ENCODE data around the gene AHRR.

Gene AHRR

GRCh38 chr5:478369-478981 lies 157.0 kb downstream of the AHRR start:
- Histone ChIP-seq H3K9me3 (ENCODE audit: control insufficient read depth, low read length) (no peaks in the 10 kb centered on the region), H3K9ac (no peak overlapping the region), H3K4me2 (ENCODE audit: low read length) (no peak overlapping the region), H2AFZ (no peak overlapping the region), H3K36me3 (ENCODE audit: control insufficient read depth, insufficient read depth, low read length) (no peaks in the 10 kb centered on the region), H3K4me1 (peaks cover 4% of the 10 kb centered on the region), H3K27me3 (ENCODE audit: control insufficient read depth, insufficient read depth, low read length) (no peaks in the 10 kb centered on the region), H3K4me3 (ENCODE audit: low read depth, low read length) (no peak overlapping the region), H3K27ac (no peak overlapping the region), H3K79me2 (no peaks in the 10 kb centered on the region)
- no peak for TF ChIP-seq CTCF (IDR thresholded peaks at IDR 0.05)

GRCh38 chr5:478982-479535 lies 157.5 kb downstream of the AHRR start:
- H3K27ac ChIP-seq, result no peak overlapping the region
- H3K79me2 ChIP-seq, result no peaks in the 10 kb centered on the region
- H3K9me3 ChIP-seq (ENCODE audit: control insufficient read depth, low read length), result no peaks in the 10 kb centered on the region
- no peaks in the 10 kb centered on the region for H3K27me3 ChIP-seq (ENCODE audit: control insufficient read depth, insufficient read depth, low read length)
- H3K4me2 ChIP-seq (ENCODE audit: low read length), result no peak overlapping the region
- no peak overlapping the region for H2AFZ ChIP-seq
- no peak for TF ChIP-seq CTCF (IDR thresholded peaks at IDR 0.05)
- no peak overlapping the region for H3K4me3 ChIP-seq (ENCODE audit: low read depth, low read length)
- H3K4me1 ChIP-seq, result peaks cover 4% of the 10 kb centered on the region
- no peaks in the 10 kb centered on the region for H3K36me3 ChIP-seq (ENCODE audit: control insufficient read depth, insufficient read depth, low read length)
- no peak overlapping the region for H3K9ac ChIP-seq

GRCh38 chr5:479566-480319 lies 158.2 kb downstream of the AHRR start:
- no peaks in the 10 kb centered on the region for H3K36me3 ChIP-seq (ENCODE audit: control insufficient read depth, insufficient read depth, low read length)
- H3K4me2 ChIP-seq (ENCODE audit: low read length), result no peak overlapping the region
- H3K27me3 ChIP-seq (ENCODE audit: control insufficient read depth, insufficient read depth, low read length), result no peaks in the 10 kb centered on the region
- H3K9ac ChIP-seq, result no peak overlapping the region
- no peak overlapping the region for H2AFZ ChIP-seq
- H3K4me1 ChIP-seq, result peaks cover 4% of the 10 kb centered on the region
- no peak for TF ChIP-seq CTCF (IDR thresholded peaks at IDR 0.05)
- H3K9me3 ChIP-seq (ENCODE audit: control insufficient read depth, low read length), result no peaks in the 10 kb centered on the region
- H3K79me2 ChIP-seq, result no peaks in the 10 kb centered on the region
- H3K27ac ChIP-seq, result no peak overlapping the region
- H3K4me3 ChIP-seq (ENCODE audit: low read depth, low read length), result no peak overlapping the region

- Histone ChIP-seq H3K27ac (no peak overlapping the region), H3K4me3 (ENCODE audit: low read depth, low read length) (no peak overlapping the region), H3K4me1 (no peaks in the 10 kb centered on the region), H3K27me3 (ENCODE audit: control insufficient read depth, insufficient read depth, low read length) (no peaks in the 10 kb centered on the region), H3K4me2 (ENCODE audit: low read length) (no peak overlapping the region), H3K9me3 (ENCODE audit: control insufficient read depth, low read length) (no peaks in the 10 kb centered on the region), H3K36me3 (ENCODE audit: control insufficient read depth, insufficient read depth, low read length) (no peaks in the 10 kb centered on the region), H3K79me2 (no peaks in the 10 kb centered on the region), H2AFZ (no peak overlapping the region), H3K9ac (no peak overlapping the region)
- no peak for TF ChIP-seq CTCF (IDR thresholded peaks at IDR 0.05)
Measured at GRCh38 chr5:481347-481746, 159.8 kb downstream of the AHRR start.
